GM21737 (cell line): ENCODE data around the gene CAMK2A.

Source experiments
- ATAC-seq: cut with Tn5 transposase; IDR thresholded peaks from one replicate; pipeline ENCODE4 v1.9.1; 2021; ENCODE audit warnings: mild to moderate bottlenecking, moderate library complexity; ENCODE audit not compliant: unreplicated experiment

Gene CAMK2A

GRCh38 chr5:150289551-150290390 lies at the start of gene CAMK2A:
Gene CAMK2A, minus strand, starts transcription at chr5:150289773. Its CDS starts 148 bp downstream, at chr5:150289625.
- ATAC-seq, result no peak

DNA sequence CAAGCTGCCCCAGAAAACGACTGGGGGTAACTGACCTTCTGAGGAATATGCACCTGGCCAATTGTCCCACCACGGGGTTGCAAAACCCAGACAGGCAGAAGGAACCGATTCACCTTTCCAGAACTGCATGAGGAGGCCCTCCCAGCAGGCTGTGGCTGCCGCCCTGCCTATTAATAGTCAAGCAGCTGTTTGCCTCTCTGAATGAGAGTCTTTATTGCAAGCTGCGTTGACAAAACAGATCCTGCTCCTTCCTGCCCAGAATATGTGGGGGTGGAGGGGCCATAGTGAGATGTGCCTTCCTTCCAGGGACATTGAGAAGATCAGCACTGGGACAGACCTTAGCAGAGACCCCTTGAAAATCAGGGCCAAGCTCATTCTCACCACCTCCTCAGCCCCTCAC lies 49.6 kb upstream of the CAMK2A start:
- ATAC-seq, result no peak

DNA sequence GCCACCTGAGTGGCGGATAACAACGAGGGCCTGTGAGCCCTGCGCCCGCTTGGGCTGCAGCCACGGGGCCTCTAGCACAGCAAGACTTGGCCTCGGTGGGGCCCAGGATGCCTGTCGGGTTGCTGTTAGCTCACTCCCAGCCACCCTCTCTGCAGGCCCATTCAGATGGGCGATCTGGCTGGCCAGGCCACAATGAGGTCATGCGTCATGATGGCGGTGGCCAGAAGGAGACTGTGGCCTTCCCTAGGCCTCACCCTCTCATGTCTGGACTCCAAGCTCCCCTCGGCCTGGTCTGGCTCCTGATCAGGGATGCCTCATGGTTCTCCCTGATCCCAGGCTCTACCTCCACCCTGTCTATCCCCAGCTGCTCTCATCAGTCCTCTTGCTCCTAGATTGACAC lies 49.0 kb upstream of the CAMK2A start:
- no peak for ATAC-seq

DNA sequence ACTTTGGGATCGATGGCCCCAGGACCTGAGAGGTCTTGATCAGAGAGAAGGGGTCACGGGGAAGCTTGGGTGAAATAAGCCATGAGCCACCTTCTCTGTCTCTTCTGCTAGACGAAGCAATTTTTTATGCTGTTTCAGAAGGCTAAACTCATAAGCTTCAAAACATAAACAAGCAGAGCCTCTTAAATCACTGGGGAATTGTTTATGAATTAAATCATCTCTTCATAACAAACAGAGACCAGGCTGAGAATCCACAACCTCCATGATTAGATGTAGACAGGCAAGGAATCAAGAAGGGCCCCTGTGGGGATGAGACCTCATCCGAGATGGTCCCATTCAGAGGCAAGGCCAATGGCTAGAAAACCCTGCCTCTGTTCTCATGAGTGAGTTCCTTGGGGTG lies 46.2 kb upstream of the CAMK2A start:
- ATAC-seq, result no peak

- no peak for ATAC-seq
These were observed 43.8 kb upstream of the CAMK2A start for GRCh38 chr5:150333400-150333799.

DNA sequence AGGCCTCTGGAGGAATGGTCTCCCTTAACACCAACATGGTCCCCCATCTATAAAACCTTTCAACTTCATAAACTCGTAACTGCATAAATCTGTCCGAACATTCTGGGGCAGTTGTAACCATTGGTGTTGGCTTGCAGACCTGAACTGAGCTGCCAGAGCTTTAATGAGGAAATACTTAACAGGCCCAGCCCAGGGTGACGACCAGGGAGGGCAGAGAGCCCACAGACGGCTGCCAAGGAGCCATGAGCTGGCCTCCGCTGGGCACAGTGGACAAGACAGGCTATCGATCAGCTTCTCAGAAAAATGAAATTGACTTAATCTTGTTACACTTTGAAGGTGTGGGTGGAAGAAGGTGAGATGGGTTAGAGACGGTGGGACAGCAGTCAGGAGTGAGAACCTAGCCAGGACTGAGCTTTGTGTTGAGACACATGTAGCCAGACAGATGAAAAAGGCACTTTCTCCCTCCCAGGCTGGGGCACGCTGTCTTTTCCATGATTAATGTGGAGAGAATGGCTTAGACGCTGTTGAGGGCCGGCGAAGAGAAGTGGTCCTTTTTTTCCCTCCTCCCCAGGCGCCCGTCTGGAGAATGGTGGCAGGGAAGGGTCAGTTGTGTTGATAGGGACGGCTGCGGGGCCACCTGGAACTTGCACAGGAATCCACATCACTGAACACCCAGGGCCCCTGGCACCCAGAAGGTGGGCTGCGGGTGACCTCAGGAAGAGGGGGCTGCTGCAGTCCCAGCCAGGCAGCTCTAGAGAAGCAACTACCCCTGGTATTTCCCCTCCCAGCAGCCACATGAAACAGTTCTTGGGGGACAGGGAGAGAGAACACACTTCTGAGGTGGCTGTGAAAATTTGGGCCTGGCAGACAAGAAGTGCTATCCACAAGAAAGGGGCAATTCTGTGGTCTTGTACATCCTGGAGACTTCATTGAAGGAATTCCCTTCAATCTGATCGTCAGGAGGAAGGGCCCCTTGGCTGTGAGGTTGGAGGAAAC lies 40.6 kb upstream of the CAMK2A start:
- ATAC-seq, result no peak

- no peak for ATAC-seq
These were observed 39.5 kb upstream of the CAMK2A start for GRCh38 chr5:150329038-150329437.

DNA sequence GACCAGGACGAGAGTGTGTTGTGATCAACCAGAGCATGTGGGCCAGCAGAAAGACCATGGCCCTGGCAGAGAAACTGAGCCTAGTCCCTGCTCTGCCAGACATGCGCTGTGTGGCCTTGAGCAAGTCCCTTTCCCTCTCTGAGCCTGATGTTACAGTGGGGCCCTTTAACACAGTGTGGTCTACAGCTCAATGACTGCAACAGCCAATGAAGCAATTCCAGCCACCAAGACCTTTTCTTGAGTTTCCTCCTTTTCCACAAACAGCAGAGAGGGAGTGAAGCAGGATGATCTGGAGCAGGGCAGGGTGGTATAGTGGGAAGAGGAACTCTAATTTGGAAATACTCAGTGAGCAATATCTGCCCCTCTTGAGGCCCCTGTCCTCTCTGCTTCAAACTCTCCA lies 38.9 kb upstream of the CAMK2A start:
- ATAC-seq, result no peak

DNA sequence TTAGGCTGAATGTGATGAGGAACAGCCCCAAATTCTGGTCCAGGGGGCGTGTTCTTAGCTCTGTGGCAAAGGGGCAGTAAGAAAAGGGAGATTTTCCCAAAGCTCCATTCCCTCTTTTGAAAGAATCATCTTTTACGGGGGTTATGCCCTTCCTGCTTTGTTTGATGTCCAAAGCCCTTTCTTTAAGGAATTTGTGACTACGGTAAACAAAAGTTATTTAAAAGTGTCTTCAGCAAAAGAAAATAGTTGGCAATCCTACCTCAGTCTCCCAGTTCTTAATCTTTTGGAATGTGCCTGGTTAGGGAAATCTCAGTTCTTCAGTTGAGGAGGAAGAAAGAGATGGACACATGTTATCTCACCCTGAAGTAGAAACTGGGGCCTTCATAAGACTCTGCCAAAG lies 37.6 kb upstream of the CAMK2A start:
- ATAC-seq, result no peak

- no peak for ATAC-seq
These were observed 37.1 kb upstream of the CAMK2A start for GRCh38 chr5:150326707-150327106.

DNA sequence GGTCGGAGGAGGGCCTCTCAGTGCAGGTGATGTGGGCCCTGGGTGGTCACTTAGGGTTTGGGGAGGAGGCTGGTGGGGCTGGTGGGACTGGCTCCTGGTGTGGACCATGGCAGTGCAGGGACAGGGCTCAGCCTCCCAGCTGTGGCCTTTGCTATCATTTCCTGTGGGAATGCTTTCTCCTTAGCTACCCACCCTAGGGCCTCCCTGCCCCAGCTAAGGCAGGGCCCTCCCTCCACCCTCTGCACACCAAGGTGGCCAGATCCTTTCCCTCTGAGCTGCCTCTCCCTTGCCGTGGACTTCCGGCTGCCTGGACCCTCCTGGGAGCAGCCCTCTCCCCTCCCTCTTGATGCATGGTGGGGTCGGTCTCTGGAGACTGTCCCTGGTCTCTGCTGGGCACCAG lies 35.9 kb upstream of the CAMK2A start:
- ATAC-seq, result no peak

DNA sequence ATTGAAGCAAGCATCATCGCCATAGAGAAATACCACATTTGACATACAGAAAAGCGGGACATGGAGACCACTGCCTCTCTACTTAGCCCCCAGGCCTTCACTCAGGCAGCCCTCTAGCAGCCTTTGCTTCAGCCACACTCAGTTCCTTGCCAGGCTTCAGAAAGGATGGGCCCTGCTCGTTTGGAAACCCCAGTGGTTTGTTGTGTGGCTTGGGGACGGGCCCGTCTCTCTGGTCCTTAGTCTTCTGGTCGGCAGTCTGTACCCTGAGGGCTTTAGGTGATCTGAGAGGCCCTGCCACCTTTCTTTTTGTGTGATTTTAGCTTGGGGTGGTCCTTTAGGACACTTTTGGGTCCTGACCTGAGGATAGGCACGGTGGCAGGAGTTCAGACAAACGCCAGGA lies 34.2 kb upstream of the CAMK2A start:
- ATAC-seq, result no peak

DNA sequence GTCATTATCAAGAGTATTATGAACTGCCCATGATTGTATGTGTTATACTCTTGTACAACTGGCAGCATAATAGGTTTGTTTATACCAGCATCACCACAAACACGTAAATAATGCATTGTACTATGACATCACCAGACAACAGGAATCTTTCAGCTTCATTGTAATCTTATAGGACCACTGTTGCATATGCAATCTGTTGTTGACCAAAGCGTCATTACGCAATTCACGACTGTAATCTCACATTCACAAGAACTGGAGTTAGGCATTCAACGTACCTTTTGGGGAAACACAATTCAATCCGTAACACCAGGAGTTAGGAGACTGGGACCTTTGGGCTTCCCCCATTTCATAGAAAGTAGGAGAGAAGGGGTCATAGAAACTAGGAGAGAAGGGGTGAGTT lies 33.5 kb upstream of the CAMK2A start:
- no peak for ATAC-seq

GRCh38 chr5:150322202-150322601 lies 32.6 kb upstream of the CAMK2A start:
- ATAC-seq, result no peak

GRCh38 chr5:150321784-150322183 lies 32.2 kb upstream of the CAMK2A start:
- no peak for ATAC-seq

- ATAC-seq, result no peak
These were observed 31.6 kb upstream of the CAMK2A start for GRCh38 chr5:150321211-150321610.

DNA sequence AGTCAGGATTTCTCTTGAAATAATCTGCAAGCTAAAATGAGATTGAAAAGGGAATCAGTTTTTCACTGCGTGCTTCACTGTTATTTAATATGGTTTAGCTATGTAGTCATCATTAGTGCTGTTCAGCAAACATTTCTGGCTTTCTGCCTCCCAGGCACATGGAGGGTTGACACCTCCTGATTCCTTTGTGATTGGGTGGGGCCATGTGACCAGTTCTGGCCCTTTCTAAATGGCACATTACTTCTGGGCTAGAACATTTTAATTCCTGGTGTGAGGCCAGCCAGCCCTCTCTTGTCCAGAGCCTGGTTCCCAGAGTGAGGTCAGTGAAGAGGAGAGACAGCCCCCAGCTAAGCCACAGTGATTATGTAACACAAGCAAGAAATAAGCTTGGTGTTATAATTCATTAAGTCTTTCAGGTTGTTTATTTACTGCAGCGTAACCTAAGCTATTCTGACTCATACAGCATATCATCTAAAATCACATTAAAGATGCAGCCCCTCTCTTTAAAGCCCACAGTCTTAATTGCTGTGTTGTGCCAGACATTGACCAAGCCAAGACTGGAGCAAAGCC lies 30.6 kb upstream of the CAMK2A start:
- ATAC-seq, result no peak

- no peak for ATAC-seq
These were observed 29.9 kb upstream of the CAMK2A start for GRCh38 chr5:150319484-150319790.

DNA sequence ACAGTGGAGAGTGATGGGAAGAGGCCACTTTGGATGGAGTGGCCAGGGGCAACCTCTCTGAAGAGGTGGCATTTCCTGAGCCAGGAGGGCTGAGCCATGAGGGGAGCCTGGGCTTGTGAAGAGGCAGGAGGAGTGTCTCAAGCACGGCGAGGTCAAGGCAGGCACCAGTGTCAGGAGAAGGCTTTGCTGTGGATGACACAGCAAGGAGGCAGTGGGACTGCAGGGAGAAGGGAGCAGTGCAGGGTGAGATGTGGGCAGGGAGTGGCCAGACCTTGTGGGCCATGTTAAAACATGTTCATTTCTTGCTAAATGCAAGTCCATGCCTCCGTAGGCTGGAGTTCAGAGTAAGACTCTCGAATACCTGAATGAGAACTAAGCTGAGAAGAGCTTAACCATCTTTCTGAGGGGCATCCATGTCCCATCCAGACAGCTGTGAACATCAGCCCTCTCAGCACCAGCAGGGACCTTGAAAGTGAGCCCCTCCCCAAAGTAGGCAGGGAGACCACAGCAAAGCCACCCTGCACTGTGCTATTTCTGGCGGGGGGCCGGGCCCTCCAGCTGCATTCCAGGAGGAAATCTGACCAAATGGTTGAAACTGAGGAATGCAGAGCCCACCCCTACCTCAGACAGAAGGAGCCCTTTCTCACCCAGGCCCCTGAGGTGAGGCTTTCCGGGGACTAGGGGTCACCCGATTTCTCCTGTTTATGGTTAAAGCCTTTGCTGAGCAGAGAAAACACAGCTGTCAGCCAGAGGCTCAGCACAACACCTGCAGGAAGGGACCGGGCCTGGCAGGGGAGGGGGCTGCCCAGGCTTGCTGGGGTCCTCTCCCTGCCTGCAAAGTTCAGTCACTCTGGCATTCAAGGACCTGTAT lies 29.3 kb upstream of the CAMK2A start:
- ATAC-seq, result no peak
